GM12891 (cell line): ENCODE results near the gene CCDC12.

Experiments used
- PAX5 ChIP-seq: IDR thresholded peaks from 2 replicates; pipeline ENCODE4 v1.6.1; 2011; ENCODE audit warnings: low read length, moderate library complexity, mild to moderate bottlenecking; ENCODE audit not compliant: insufficient read depth, severe bottlenecking
- POLR2A ChIP-seq: IDR thresholded peaks from 2 replicates; pipeline ENCODE4 v1.6.1; 2011; ENCODE audit warnings: low read depth, low read length, control low read depth
- POLR2AphosphoS5 ChIP-seq: IDR thresholded peaks from 2 replicates; pipeline ENCODE4 v1.6.1; 2011; ENCODE audit warnings: low read depth, low read length, control low read depth
- POU2F2 ChIP-seq: IDR thresholded peaks from 2 replicates; pipeline ENCODE4 v1.6.1; 2011; ENCODE audit warnings: low read depth, mild to moderate bottlenecking, control low read depth, low read length, moderate library complexity

GRCh38 chr3:46883830-46884185, 92.7 kb downstream of the CCDC12 start:
- TF ChIP-seq PAX5: no peak
- TF ChIP-seq POLR2AphosphoS5: no peak
- no peak for TF ChIP-seq POLR2A
- no peak for TF ChIP-seq POU2F2
